WTC11 (cell line): ENCODE results near the gene CHRM5.

ENCODE experiments used
- CBFB ChIP-seq: sonication (generic); formaldehyde crosslinking; IDR thresholded peaks from 2 replicates; pipeline ENCODE4 v1.8.1; 2022; ENCODE audit warnings: mild to moderate bottlenecking, low read depth, missing genetic modification reagents
- CREB1 ChIP-seq: sonication (generic); formaldehyde crosslinking; IDR thresholded peaks from 2 replicates; pipeline ENCODE4 v1.8.0; 2023; ENCODE audit warnings: mild to moderate bottlenecking, missing genetic modification reagents
- CREM ChIP-seq: sonication (generic); formaldehyde crosslinking; IDR thresholded peaks from 2 replicates; pipeline ENCODE4 v1.8.1; 2022; ENCODE audit warnings: mild to moderate bottlenecking, missing genetic modification reagents, moderate library complexity
- CTCF ChIP-seq: fragments of 200-600 bp; IDR thresholded peaks from 2 replicates; pipeline ENCODE4 v1.8.0; 2022; ENCODE audit warnings: antibody characterized with exemption
- PRDM15 ChIP-seq: sonication (generic); formaldehyde crosslinking; IDR thresholded peaks from 2 replicates; pipeline ENCODE4 v1.8.0; 2022; ENCODE audit warnings: missing genetic modification reagents
- ZNF416 ChIP-seq: fragments of 250-450 bp; sonication (Bioruptor Pico); IDR thresholded peaks from 2 replicates; pipeline ENCODE4 v1.9.0; 2021; ENCODE audit warnings: mild to moderate bottlenecking, inconsistent platforms

- TF ChIP-seq CTCF (no peak), ZNF416 (CRISPR knock-in tag) (no peak), CREB1 (CRISPR knock-in tag) (no peak), CREM (CRISPR knock-in tag) (no peak), PRDM15 (CRISPR knock-in tag) (no peak), CBFB (CRISPR knock-in tag) (no peak)
Observed at GRCh38 chr15:34099914-34100313, 131.6 kb downstream of the CHRM5 start.
